ENCODE data around the gene CATSPER3. TPM values are rescaled to one million over a fixed set of nuclear protein-coding genes. Genes with fewer than 3 reads are reported as not detected.
"Not testable (repeated sequence)": the region's sequence is repeated elsewhere in the genome, so short reads cannot be mapped to it uniquely, and the experiment has no call there.

CATSPER3 gene
- total and polyA plus RNA-seq, 2 experiments from 2014 or later, result 1.6 TPM; not detected in 1

- Histone ChIP-seq H3K36me3 (no peaks in the 10 kb centered on the region), H3K27me3 (no peaks in the 10 kb centered on the region), H3K27ac (no peak overlapping the region), H3K9me3 (ENCODE audit: low read depth) (no peaks in the 10 kb centered on the region), H3K4me1 (ENCODE audit: low read depth) (no peaks in the 10 kb centered on the region), H3K4me3 (no peak overlapping the region)
- TF ChIP-seq, protein P1, sequence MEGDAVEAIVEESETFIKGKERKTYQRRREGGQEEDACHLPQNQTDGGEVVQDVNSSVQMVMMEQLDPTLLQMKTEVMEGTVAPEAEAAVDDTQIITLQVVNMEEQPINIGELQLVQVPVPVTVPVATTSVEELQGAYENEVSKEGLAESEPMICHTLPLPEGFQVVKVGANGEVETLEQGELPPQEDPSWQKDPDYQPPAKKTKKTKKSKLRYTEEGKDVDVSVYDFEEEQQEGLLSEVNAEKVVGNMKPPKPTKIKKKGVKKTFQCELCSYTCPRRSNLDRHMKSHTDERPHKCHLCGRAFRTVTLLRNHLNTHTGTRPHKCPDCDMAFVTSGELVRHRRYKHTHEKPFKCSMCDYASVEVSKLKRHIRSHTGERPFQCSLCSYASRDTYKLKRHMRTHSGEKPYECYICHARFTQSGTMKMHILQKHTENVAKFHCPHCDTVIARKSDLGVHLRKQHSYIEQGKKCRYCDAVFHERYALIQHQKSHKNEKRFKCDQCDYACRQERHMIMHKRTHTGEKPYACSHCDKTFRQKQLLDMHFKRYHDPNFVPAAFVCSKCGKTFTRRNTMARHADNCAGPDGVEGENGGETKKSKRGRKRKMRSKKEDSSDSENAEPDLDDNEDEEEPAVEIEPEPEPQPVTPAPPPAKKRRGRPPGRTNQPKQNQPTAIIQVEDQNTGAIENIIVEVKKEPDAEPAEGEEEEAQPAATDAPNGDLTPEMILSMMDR (IDR thresholded peaks at IDR 0.05; ENCODE audit: low read depth, low read length), result no peak
- DNase-seq (ENCODE audit: low read depth in 1 of 2, low spot score in 1 of 2), result no peak
Measured at GRCh38 chr5:134995850-134996402, 28.2 kb downstream of the CATSPER3 start.

DNA sequence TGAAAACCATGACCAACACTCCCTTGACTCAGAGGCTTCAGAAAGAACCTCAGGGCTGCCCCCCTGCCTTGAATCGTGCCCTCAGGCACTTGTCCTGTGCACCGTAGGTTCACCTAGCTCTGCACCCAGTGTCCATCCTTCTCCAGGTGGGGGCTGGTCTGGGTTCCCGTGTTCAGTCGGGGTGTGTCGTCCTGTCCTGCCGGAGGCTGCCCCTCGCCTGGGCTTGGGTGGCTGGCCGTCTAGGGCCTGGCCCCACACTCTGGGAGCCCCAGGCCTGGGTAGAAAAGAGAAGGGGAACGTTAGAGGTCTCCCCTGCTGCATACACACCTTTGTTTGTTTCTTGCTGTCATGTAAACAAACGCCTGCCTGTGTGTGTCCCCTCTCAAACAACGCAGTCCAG is 29.3 kb downstream of the CATSPER3 start:
- TF ChIP-seq, protein P1 (IDR thresholded peaks at IDR 0.05; ENCODE audit: low read depth, low read length), result no peak
- Histone ChIP-seq H3K27me3 (no peaks in the 10 kb centered on the region), H3K4me3 (no peak overlapping the region), H3K36me3 (no peaks in the 10 kb centered on the region), H3K4me1 (ENCODE audit: low read depth) (no peaks in the 10 kb centered on the region), H3K9me3 (ENCODE audit: low read depth) (no peaks in the 10 kb centered on the region), H3K27ac (no peak overlapping the region)
- no peak for DNase-seq (ENCODE audit: low read depth in 1 of 2, low spot score in 1 of 2)

- not testable (repeated sequence) for H3K27ac ChIP-seq; H3K4me1 ChIP-seq (ENCODE audit: low read depth); H3K36me3 ChIP-seq; H3K4me3 ChIP-seq; H3K27me3 ChIP-seq; H3K9me3 ChIP-seq (ENCODE audit: low read depth); DNase-seq (ENCODE audit: low read depth in 1 of 2, low spot score in 1 of 2)
Measured at GRCh38 chr5:134998068-134998467, 30.4 kb downstream of the CATSPER3 start.

- TF ChIP-seq, protein P1 (IDR thresholded peaks at IDR 0.05; ENCODE audit: low read depth, low read length), result no peak
- Histone ChIP-seq H3K9me3 (ENCODE audit: low read depth) (no peaks in the 10 kb centered on the region), H3K4me3 (no peak overlapping the region), H3K36me3 (no peaks in the 10 kb centered on the region), H3K27ac (no peak overlapping the region), H3K4me1 (ENCODE audit: low read depth) (no peaks in the 10 kb centered on the region), H3K27me3 (peaks cover 8% of the 10 kb centered on the region)
- DNase-seq (ENCODE audit: low read depth in 1 of 2, low spot score in 1 of 2), result no peak
Measured at GRCh38 chr5:135004376-135004775, 36.7 kb downstream of the CATSPER3 start.

DNA sequence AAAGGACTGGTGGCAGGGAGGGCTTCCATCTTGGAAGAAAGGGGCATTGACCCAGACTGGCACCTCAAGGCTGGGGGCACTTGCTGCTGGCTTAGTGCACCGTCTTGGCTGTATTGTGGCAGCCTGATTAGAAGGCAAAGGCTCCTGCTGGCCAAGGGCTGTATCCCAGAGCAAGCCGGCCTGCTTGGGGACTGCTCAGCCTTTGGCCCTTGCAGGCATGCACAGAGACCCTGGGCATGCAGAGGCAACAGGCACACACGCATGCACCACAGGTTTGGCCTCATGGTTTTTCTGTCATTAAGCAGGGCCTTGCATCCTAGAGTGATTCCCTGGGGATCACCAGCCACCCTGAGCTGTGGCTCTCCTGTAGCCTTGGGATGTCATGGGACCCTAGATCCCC is 37.4 kb downstream of the CATSPER3 start:
- Histone ChIP-seq H3K4me3 (no peak overlapping the region), H3K4me1 (ENCODE audit: low read depth) (no peaks in the 10 kb centered on the region), H3K9me3 (ENCODE audit: low read depth) (no peaks in the 10 kb centered on the region), H3K36me3 (no peaks in the 10 kb centered on the region), H3K27ac (no peak overlapping the region), H3K27me3 (peaks cover 15% of the 10 kb centered on the region)
- TF ChIP-seq, protein P1 (IDR thresholded peaks at IDR 0.05; ENCODE audit: low read depth, low read length), result no peak
- no peak for DNase-seq (ENCODE audit: low read depth in 1 of 2, low spot score in 1 of 2)

GRCh38 chr5:135007305-135007704 is 39.6 kb downstream of the CATSPER3 start:
- H3K4me3 ChIP-seq, result no peak overlapping the region
- H3K9me3 ChIP-seq (ENCODE audit: low read depth), result no peaks in the 10 kb centered on the region
- H3K4me1 ChIP-seq (ENCODE audit: low read depth), result no peaks in the 10 kb centered on the region
- H3K27me3 ChIP-seq, result peaks cover 28% of the 10 kb centered on the region
- no peak overlapping the region for H3K27ac ChIP-seq
- no peak for DNase-seq (ENCODE audit: low read depth in 1 of 2, low spot score in 1 of 2)
- TF ChIP-seq, protein P1 (IDR thresholded peaks at IDR 0.05; ENCODE audit: low read depth, low read length), result no peak
- H3K36me3 ChIP-seq, result no peaks in the 10 kb centered on the region

Measured in cardiac muscle cell (in vitro differentiated cells and primary cell).